DOHH2 (cell line): ENCODE results near the gene OTUD7B.
A peak's percentile ranks its signal among the peaks of the same experiment; 100 is the strongest.

ENCODE experiments used
- H3F3A ChIP-seq: fragments of 200-600 bp; sonication (generic), shearing (Covaris generic); 2 replicates; pipeline ENCODE4 v1.6.0; 2016; ENCODE audit warnings: antibody characterized with exemption, mild to moderate bottlenecking; ENCODE audit not compliant: control insufficient read depth, insufficient read depth
- H3K27ac ChIP-seq: fragments of 200-600 bp; sonication (generic); 2 replicates; pipeline ENCODE4 v1.5.1; 2014; ENCODE audit warnings: low read depth, mild to moderate bottlenecking, low read length, moderate library complexity
- H3K27me3 ChIP-seq: fragments of 200-600 bp; sonication (generic); 2 replicates; pipeline ENCODE4 v1.6.1; 2014; ENCODE audit warnings: mild to moderate bottlenecking, low read length, mixed read lengths; ENCODE audit not compliant: control insufficient read depth
- H3K36me3 ChIP-seq: fragments of 200-600 bp; sonication (generic); 2 replicates; pipeline ENCODE4 v1.6.1; 2014; ENCODE audit warnings: mild to moderate bottlenecking, low read length, moderate library complexity, mixed read lengths; ENCODE audit not compliant: control insufficient read depth
- H3K4me1 ChIP-seq: fragments of 200-600 bp; sonication (generic); 2 replicates; pipeline ENCODE4 v1.6.1; 2014; ENCODE audit warnings: mild to moderate bottlenecking, low read length, mixed read lengths; ENCODE audit not compliant: control insufficient read depth
- H3K4me2 ChIP-seq: fragments of 200-600 bp; sonication (generic); 2 replicates; pipeline ENCODE4 v1.6.0; 2014; ENCODE audit warnings: mild to moderate bottlenecking, low read length, moderate library complexity
- H3K4me3 ChIP-seq: fragments of 200-600 bp; sonication (generic); 2 replicates; pipeline ENCODE4 v1.5.1; 2014; ENCODE audit warnings: mild to moderate bottlenecking, low read length, mixed read lengths
- H3K79me2 ChIP-seq: fragments of 200-600 bp; sonication (generic); 2 replicates; pipeline ENCODE4 v1.6.1; 2014; ENCODE audit warnings: mild to moderate bottlenecking, low read length, mixed read lengths; ENCODE audit not compliant: control insufficient read depth
- H3K9me2 ChIP-seq: fragments of 200-600 bp; sonication (generic); replicated peaks from 2 replicates; pipeline ENCODE4 v1.6.1; 2014; ENCODE audit warnings: mild to moderate bottlenecking, low read length, mixed read lengths; ENCODE audit not compliant: control insufficient read depth
- H3K9me3 ChIP-seq: fragments of 200-600 bp; sonication (generic); 2 replicates; pipeline ENCODE4 v1.6.1; 2014; ENCODE audit warnings: antibody characterized with exemption, low read length, mixed read lengths; ENCODE audit not compliant: control insufficient read depth, insufficient read depth
- H4K20me1 ChIP-seq: fragments of 200-600 bp; sonication (generic); 2 replicates; pipeline ENCODE4 v1.6.0; 2014; ENCODE audit warnings: low read depth, mild to moderate bottlenecking, antibody characterized with exemption, low read length, moderate library complexity; ENCODE audit not compliant: control insufficient read depth, insufficient read depth
- EZH2phosphoT487 ChIP-seq: fragments of 200-600 bp; sonication (generic); IDR thresholded peaks from 2 replicates; pipeline ENCODE4 v1.6.1; 2017; ENCODE audit warnings: borderline replicate concordance, mild to moderate bottlenecking, antibody characterized with exemption, low read length, moderate library complexity, mixed read lengths
- TF ChIP-seq, protein P1 (sequence below): fragments of 200-600 bp; sonication (generic); IDR thresholded peaks from one replicate; pipeline ENCODE4 v1.5.1; 2014; ENCODE audit warnings: antibody characterized with exemption, mild to moderate bottlenecking, low read depth, low read length; ENCODE audit not compliant: poor library complexity, severe bottlenecking

The OTUD7B gene

GRCh38 chr1:149915429-149916192, 94.9 kb downstream of the OTUD7B start:
- Histone ChIP-seq H3K9me3 (no peaks in the 10 kb centered on the region), H3K9me2 (no peaks in the 10 kb centered on the region), H3K27ac (no peak overlapping the region), H3K27me3 (peaks cover 23% of the 10 kb centered on the region), H3K36me3 (no peaks in the 10 kb centered on the region), H3F3A (peaks cover 4% of the 10 kb centered on the region), H3K4me2 (0 out of 2 replicates have a peak overlapping the region, but pooled peaks have one; percentile 18), H3K4me3 (no peak overlapping the region), H4K20me1 (no peaks in the 10 kb centered on the region), H3K4me1 (peaks cover 21% of the 10 kb centered on the region), H3K79me2 (no peaks in the 10 kb centered on the region)
- TF ChIP-seq, protein P1, sequence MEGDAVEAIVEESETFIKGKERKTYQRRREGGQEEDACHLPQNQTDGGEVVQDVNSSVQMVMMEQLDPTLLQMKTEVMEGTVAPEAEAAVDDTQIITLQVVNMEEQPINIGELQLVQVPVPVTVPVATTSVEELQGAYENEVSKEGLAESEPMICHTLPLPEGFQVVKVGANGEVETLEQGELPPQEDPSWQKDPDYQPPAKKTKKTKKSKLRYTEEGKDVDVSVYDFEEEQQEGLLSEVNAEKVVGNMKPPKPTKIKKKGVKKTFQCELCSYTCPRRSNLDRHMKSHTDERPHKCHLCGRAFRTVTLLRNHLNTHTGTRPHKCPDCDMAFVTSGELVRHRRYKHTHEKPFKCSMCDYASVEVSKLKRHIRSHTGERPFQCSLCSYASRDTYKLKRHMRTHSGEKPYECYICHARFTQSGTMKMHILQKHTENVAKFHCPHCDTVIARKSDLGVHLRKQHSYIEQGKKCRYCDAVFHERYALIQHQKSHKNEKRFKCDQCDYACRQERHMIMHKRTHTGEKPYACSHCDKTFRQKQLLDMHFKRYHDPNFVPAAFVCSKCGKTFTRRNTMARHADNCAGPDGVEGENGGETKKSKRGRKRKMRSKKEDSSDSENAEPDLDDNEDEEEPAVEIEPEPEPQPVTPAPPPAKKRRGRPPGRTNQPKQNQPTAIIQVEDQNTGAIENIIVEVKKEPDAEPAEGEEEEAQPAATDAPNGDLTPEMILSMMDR, result no peak
- no peak for TF ChIP-seq EZH2phosphoT487

GRCh38 chr1:149914545-149914944, 96.0 kb downstream of the OTUD7B start:
- H4K20me1 ChIP-seq, result no peaks in the 10 kb centered on the region
- TF ChIP-seq, protein P1, result no peak
- no peaks in the 10 kb centered on the region for H3F3A ChIP-seq
- H3K4me1 ChIP-seq, result peaks cover 21% of the 10 kb centered on the region
- H3K4me2 ChIP-seq, result no peak overlapping the region
- no peaks in the 10 kb centered on the region for H3K79me2 ChIP-seq
- no peaks in the 10 kb centered on the region for H3K9me3 ChIP-seq
- H3K27ac ChIP-seq, result no peak overlapping the region
- no peak overlapping the region for H3K4me3 ChIP-seq
- H3K9me2 ChIP-seq, result no peaks in the 10 kb centered on the region
- peaks cover 28% of the 10 kb centered on the region for H3K27me3 ChIP-seq
- no peaks in the 10 kb centered on the region for H3K36me3 ChIP-seq

GRCh38 chr1:149906570-149907075, 103.9 kb downstream of the OTUD7B start:
- Histone ChIP-seq H3K4me2 (no peak overlapping the region), H3F3A (no peaks in the 10 kb centered on the region), H3K4me1 (no peaks in the 10 kb centered on the region), H3K27me3 (peaks cover 6% of the 10 kb centered on the region), H4K20me1 (no peaks in the 10 kb centered on the region), H3K4me3 (no peak overlapping the region), H3K9me2 (no peaks in the 10 kb centered on the region), H3K27ac (no peak overlapping the region), H3K36me3 (no peaks in the 10 kb centered on the region), H3K79me2 (no peaks in the 10 kb centered on the region), H3K9me3 (no peaks in the 10 kb centered on the region)
- TF ChIP-seq, protein P1, result no peak
- TF ChIP-seq EZH2phosphoT487, result no peak
